ENCODE data around the gene OBSCN.

The OBSCN gene

DNA sequence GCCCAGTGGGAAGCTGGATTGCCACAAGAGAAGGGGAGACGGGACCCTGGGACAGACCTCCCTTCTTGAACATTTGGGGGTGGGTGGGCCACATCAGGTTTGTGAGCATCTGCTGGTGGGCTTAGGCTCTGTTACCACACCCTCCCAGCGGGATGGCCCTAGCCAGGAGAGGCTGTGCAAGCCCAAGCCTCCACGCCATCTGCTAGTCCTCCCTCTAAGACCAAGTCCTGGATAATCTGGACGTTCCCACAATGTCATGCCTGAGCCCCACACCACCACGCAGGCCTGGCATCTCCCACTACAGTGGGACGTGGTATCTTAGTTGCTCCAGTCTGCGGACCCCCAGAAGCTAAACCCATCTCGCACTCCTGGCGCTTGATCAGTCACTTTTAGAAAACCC, 46.0 kb upstream of the OBSCN start:
- TF ChIP-seq ZFX (IDR thresholded peaks at IDR 0.05), result no peak
- TF ChIP-seq CTCF (conservative IDR thresholded peaks at IDR 0.05), result no peak
- H3K27ac ChIP-seq, result no peak overlapping the region

DNA sequence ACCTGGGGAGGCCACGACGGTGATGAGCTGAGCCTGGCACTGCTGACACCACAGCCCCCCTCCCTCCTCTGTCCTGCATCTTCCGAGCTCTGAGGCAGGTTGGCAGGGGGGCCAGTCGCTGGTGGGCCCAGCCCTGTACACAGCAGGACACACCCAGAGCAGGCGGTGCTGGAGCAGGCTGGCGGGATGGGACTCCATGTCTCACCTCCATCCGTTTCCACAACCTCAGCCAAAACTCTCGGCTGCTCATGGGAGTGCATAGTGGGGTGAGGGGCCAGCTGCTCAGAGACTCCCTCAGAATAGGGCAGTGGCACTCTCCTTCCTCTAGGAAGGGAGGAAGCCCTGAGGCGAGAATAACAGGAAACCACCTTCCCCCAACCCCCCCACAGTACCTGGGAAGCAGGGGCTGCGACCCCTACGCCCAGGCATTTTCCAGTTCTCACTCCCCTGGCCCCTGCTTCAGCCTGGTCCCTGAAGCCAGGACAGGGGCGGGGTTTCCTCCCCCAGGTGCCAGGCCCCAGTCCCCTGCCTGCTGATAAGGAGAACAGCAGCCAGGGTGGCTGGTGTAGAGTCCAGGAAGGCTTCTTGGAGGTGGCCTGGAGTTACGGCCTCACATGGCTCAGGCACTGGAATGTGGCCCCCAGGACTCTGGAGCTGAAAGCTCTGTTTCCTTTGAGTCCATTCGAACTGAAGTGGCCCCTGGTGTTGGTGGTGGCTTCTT, 45.4 kb upstream of the OBSCN start:
- no peak overlapping the region for H3K27ac ChIP-seq
- TF ChIP-seq CTCF (conservative IDR thresholded peaks at IDR 0.05) (no peak), ZFX (IDR thresholded peaks at IDR 0.05) (no peak)

- H3K27ac ChIP-seq, result no peak overlapping the region
- TF ChIP-seq CTCF (conservative IDR thresholded peaks at IDR 0.05), result no peak
- no peak for TF ChIP-seq ZFX (IDR thresholded peaks at IDR 0.05)
Observed at GRCh38 chr1:228163007-228163753, 44.7 kb upstream of the OBSCN start.

GRCh38 chr1:228163776-228164519, 43.9 kb upstream of the OBSCN start:
- no peak for TF ChIP-seq ZFX (IDR thresholded peaks at IDR 0.05)
- TF ChIP-seq CTCF (conservative IDR thresholded peaks at IDR 0.05), result no peak
- H3K27ac ChIP-seq, result no peak overlapping the region; the same call in 1 of the 2 replicates

DNA sequence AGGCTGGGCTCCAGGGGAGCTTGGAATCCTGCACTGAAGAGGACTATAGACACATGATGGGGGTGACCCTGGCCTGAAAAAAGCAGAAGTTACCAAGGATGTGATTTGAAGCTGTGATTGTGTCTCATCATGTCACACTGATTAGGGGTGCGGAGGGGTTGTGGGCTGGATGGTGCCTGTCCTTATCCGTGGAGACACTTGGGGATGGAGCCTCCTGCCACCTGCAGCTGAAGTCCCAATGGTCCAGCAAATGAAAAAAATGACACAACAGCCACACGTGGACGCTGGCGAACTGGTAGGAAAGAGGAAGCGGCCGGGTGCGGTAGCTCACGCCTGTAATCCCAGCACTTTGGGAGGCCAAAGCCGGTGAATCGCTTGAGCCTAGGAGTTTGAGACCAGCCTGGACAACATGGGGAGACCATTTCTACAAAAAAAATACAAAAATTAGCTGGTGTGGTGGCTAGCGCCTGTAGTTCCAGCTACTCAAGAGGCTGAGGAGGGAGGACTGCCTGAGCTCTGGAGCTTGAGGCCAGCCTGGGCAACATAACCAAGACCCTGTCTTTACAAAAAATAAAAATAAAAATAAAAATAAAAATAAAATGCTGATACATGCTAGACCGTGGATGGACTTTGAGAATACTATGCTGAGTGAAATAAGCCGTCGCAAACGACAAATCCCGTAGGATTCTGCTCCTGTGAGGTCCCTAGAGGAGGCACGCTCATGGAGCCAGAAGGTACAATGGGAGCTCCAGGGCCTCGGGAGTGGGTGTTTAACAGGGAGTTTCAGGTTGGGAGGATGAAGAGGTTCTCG, 43.1 kb upstream of the OBSCN start:
- no peak for TF ChIP-seq ZFX (IDR thresholded peaks at IDR 0.05)
- TF ChIP-seq CTCF (conservative IDR thresholded peaks at IDR 0.05), result no peak
- peak overlapping the region; percentile 94 for H3K27ac ChIP-seq

GRCh38 chr1:228165372-228166169, 42.3 kb upstream of the OBSCN start, which contains the start of gene IBA57:
IBA57 (plus strand) TSS chr1:228165804; CDS start chr1:228165817, 13 bp downstream.
- TF ChIP-seq ZFX (IDR thresholded peaks at IDR 0.05) (peak; percentile 88; the same call in 1 of the 2 replicates), CTCF (conservative IDR thresholded peaks at IDR 0.05) (peak; percentile 99)
- peak within 1 kb of the TSS; percentile 94 for H3K27ac ChIP-seq

All from C4-2B (cell line).